K562 (cell line): ENCODE data around the gene ARHGEF4. TPM values are rescaled to one million over a fixed set of nuclear protein-coding genes. Genes with fewer than 3 reads are reported as not detected.

Experiments used
- ATAC-seq: fragments of 200-7000 bp; cut with Tn5 transposase; 3 replicates; pipeline ENCODE4 v1.9.1; 2020; ENCODE audit warnings: moderate library complexity
- BruUV-seq: library from RNA; stranded (reverse); fragments of 400-500 nt; replicated peaks from 2 replicates; lab custom pipeline; 2021; lab: Mats Ljungman, UMichigan
- CTCF ChIA-PET: fragments of 300-600 bp; formaldehyde crosslinking; extraction: SDS; loops from one replicate; lab custom pipeline; 2021; ENCODE audit warnings: low intra/inter-chr PET ratio; lab: Yijun Ruan, JAX
- POLR2A ChIA-PET: fragments of 300-600, 350-650 bp; sonication (Branson Sonifier 250); formaldehyde crosslinking; extraction: SDS; loops from one replicate; lab custom pipeline; 2021; ENCODE audit warnings: antibody characterized with exemption, inconsistent platforms; lab: Yijun Ruan, JAX
- DNase-seq, 4 experiments: peaks; one replicate each; pipeline versions ENCODE4 v3.0.0 to v3.0.0-alpha.2; 2011 to 2018; ENCODE audit warnings: low spot score in 3 of 4, mixed read lengths in 3 of 4; ENCODE audit errors: extremely low read depth in 1 of 4
- FAIRE-seq: peaks from 2 replicates; lab custom pipeline; 2011; peaks lifted over from hg19 to GRCh38; lab: Jason Lieb, UNC
- H2AFZ ChIP-seq: 2 replicates; pipeline ENCODE4 v1.6.0; 2011; ENCODE audit warnings: low read depth, low read length, control low read depth, inconsistent platforms
- H3K27ac ChIP-seq: fragments of 200-600 bp; 3 replicates; pipeline ENCODE4 v1.8.0; 2011; ENCODE audit warnings: low read depth, mild to moderate bottlenecking, control low read depth, inconsistent platforms, low read length, moderate library complexity, mixed read lengths; ENCODE audit errors: extremely low read depth
- H3K27me3 ChIP-seq, 2 experiments: fragments of 300-600 bp in 1 of 2; 2 replicates in 1 of 2; 3 replicates in 1 of 2; pipeline versions ENCODE4 v1.6.0 to v1.8.0; 2011; ENCODE audit warnings: inconsistent platforms in 2 of 2, low read length in 2 of 2, mild to moderate bottlenecking in 1 of 2, mixed read lengths in 1 of 2, moderate library complexity in 1 of 2; ENCODE audit not compliant: control insufficient read depth in 2 of 2, insufficient read depth in 2 of 2
- H3K36me3 ChIP-seq: fragments of 300-600 bp; 3 replicates; pipeline ENCODE4 v1.8.0; 2011; ENCODE audit warnings: mild to moderate bottlenecking, low read length, inconsistent platforms; ENCODE audit not compliant: control insufficient read depth, insufficient read depth
- H3K4me1 ChIP-seq, 2 experiments: fragments of 200-600 bp in 1 of 2; replicated peaks in 1 of 2; 2 replicates in 1 of 2; 3 replicates in 1 of 2; pipeline versions ENCODE4 v1.5.1 to v1.8.0; 2011; ENCODE audit warnings: inconsistent platforms in 2 of 2, low read length in 2 of 2, mild to moderate bottlenecking in 1 of 2, mixed read lengths in 1 of 2, moderate library complexity in 1 of 2; ENCODE audit not compliant: control insufficient read depth in 2 of 2, insufficient read depth in 2 of 2
- H3K4me2 ChIP-seq: 2 replicates; pipeline ENCODE4 v1.6.1; 2011; ENCODE audit warnings: low read length, control low read depth, inconsistent platforms, mixed read lengths; ENCODE audit not compliant: insufficient read depth
- H3K4me3 ChIP-seq: fragments of 200-600 bp; sonication (generic), shearing (Covaris generic); 2 replicates; pipeline ENCODE4 v1.5.1; 2016; ENCODE audit warnings: control low read depth, inconsistent platforms
- H3K79me2 ChIP-seq: fragments of 200-600 bp; 3 replicates; pipeline ENCODE4 v1.8.0; 2011; ENCODE audit warnings: low read length, inconsistent platforms; ENCODE audit not compliant: control insufficient read depth, insufficient read depth
- H3K9ac ChIP-seq, 2 experiments: 2 replicates each; pipeline versions ENCODE4 v1.6.0 to v1.6.1; 2011; ENCODE audit warnings: low read depth in 2 of 2, low read length in 2 of 2, control low read depth in 1 of 2, inconsistent platforms in 1 of 2, mild to moderate bottlenecking in 1 of 2, mixed read lengths in 1 of 2; ENCODE audit not compliant: insufficient read depth in 1 of 2
- H3K9me1 ChIP-seq: one replicate; pipeline ENCODE4 v1.6.0; 2011; ENCODE audit warnings: inconsistent platforms, mild to moderate bottlenecking, low read length, moderate library complexity; ENCODE audit not compliant: control insufficient read depth, insufficient read depth
- H3K9me3 ChIP-seq: replicated peaks from 2 replicates; pipeline ENCODE4 v1.5.1; 2011; ENCODE audit warnings: low read depth, low read length, inconsistent platforms; ENCODE audit not compliant: control insufficient read depth, insufficient read depth
- H4K20me1 ChIP-seq: replicated peaks from 2 replicates; pipeline ENCODE4 v1.6.1; 2011; ENCODE audit warnings: low read length, inconsistent platforms, mixed read lengths; ENCODE audit not compliant: control insufficient read depth, insufficient read depth
- BDP1 ChIP-seq: IDR thresholded peaks from 3 replicates; pipeline ENCODE4 v1.6.1; 2011; ENCODE audit not compliant: insufficient read length, insufficient read depth
- ERF ChIP-seq: fragments of 450-650 bp; formaldehyde crosslinking; IDR thresholded peaks from 2 replicates; pipeline ENCODE4 v1.4.0; 2020; ENCODE audit warnings: mild to moderate bottlenecking, mixed read lengths
- MCM2 ChIP-seq: fragments of 450-650 bp; IDR thresholded peaks from 2 replicates; pipeline ENCODE4 v1.6.1; 2017; ENCODE audit warnings: low read depth, mild to moderate bottlenecking
- NFIX ChIP-seq: fragments of 250-450 bp; sonication (Bioruptor Pico); IDR thresholded peaks from 2 replicates; pipeline ENCODE4 v1.4.0; 2020; ENCODE audit warnings: low read depth, mild to moderate bottlenecking, moderate library complexity
- POLR2AphosphoS5 ChIP-seq: IDR thresholded peaks from 2 replicates; pipeline ENCODE4 v1.6.1; 2011; ENCODE audit warnings: mild to moderate bottlenecking, low read depth, low read length, moderate library complexity; ENCODE audit not compliant: control insufficient read depth, insufficient read depth
- TFAM ChIP-seq: fragments of 250-450 bp; sonication (Bioruptor Pico); conservative IDR thresholded peaks from 2 replicates; pipeline ENCODE4 v1.5.0; 2021; ENCODE audit warnings: mild to moderate bottlenecking, moderate library complexity
- TGIF2 ChIP-seq: sonication (generic); formaldehyde crosslinking; IDR thresholded peaks from 2 replicates; pipeline ENCODE4 v1.8.1; 2022; ENCODE audit warnings: mild to moderate bottlenecking, missing genetic modification reagents, moderate library complexity
- XRCC4 ChIP-seq: IDR thresholded peaks from one replicate; pipeline ENCODE4 v1.6.1; 2011; ENCODE audit not compliant: insufficient read depth, insufficient read length; ENCODE audit errors: extremely low read depth
- ZNF197 ChIP-seq: fragments of 200-800 bp; sonication (Bioruptor generic); IDR thresholded peaks from 2 replicates; pipeline ENCODE4 v1.6.1; 2016; ENCODE audit warnings: low read depth, missing genetic modification characterization, missing compliant biosample characterization
- ZNF239 ChIP-seq: fragments of 250-450 bp; sonication (Bioruptor Pico); IDR thresholded peaks from 2 replicates; pipeline ENCODE4 v1.4.0; 2020; ENCODE audit warnings: mild to moderate bottlenecking
- ZNF384 ChIP-seq: IDR thresholded peaks from 2 replicates; pipeline ENCODE4 v1.6.1; 2012; ENCODE audit warnings: low read depth, low read length, improper control_type of control experiment
- ZNF561 ChIP-seq: fragments of 450-650 bp; formaldehyde crosslinking; conservative IDR thresholded peaks from 2 replicates; pipeline ENCODE4 v1.4.0; 2020; ENCODE audit warnings: mild to moderate bottlenecking, moderate library complexity
- ZNF707 ChIP-seq: fragments of 250-450 bp; sonication (Bioruptor Pico); conservative IDR thresholded peaks from 2 replicates; pipeline ENCODE4 v1.8.0; 2022; ENCODE audit warnings: inconsistent platforms, mild to moderate bottlenecking, moderate library complexity
- ZNF717 ChIP-seq: fragments of 250-450 bp; sonication (Bioruptor Pico); IDR thresholded peaks from 2 replicates; pipeline ENCODE4 v1.5.0; 2021
- WGBS: fragments of 100-300 bp; shearing (Covaris generic); methylation state at CpG from one replicate; pipeline ENCODE4 v1.1.6; 2016; ENCODE audit warnings: low coverage, mixed read lengths; ENCODE audit not compliant: insufficient coverage; ENCODE audit errors: missing lambda C conversion rate; 5-methylcytosine and 5-hydroxymethylcytosine counted together
- in situ Hi-C: fragments of 300-500 bp; cut with MboI; formaldehyde crosslinking; loops from 4 replicates; pipeline ENCODE4 v1.15.0; 2018; ENCODE audit warnings: inconsistent platforms, mixed read lengths
- intact Hi-C: fragments of 100-400 bp; cut with micrococcal nuclease; formaldehyde crosslinking; loops from 2 replicates; pipeline ENCODE4 v1.14.2; 2022
- polyA plus RNA-seq, 8 experiments: library from polyadenylated mRNA; depleted of rRNA in 4 of 8; stranded (reverse) in 5 of 8; unstranded in 3 of 8; fragments of >200 nt; fragmentation: Nextera tagmentation in 2 of 8; fragmentation: Illumina TruSeq in 1 of 8; extraction: Ambion mirVana in 2 of 8; extraction: Trizol in 1 of 8; gene quantifications; 2 replicates each; pipeline versions ENCODE4 v1.2.1 to v1.2.3, GENCODE V29; 2011 to 2014; ENCODE audit warnings: inconsistent platforms in 1 of 8, missing spikeins in 1 of 8
- total RNA-seq, 7 experiments: library from RNA; depleted of rRNA in 6 of 7; stranded (reverse); fragments of >200 nt in 6 of 7; fragmentation: Illumina TruSeq in 2 of 7; extraction: Trizol in 2 of 7; gene quantifications; 2 replicates each; pipeline versions ENCODE4 v1.2.1 to v1.2.3, GENCODE V29; 2011 to 2021; ENCODE audit warnings: low replicate concordance in 1 of 7
- TF ChIP-seq, protein P1 (sequence below): sonication (generic); formaldehyde crosslinking; IDR thresholded peaks from 2 replicates; pipeline ENCODE4 v1.9.0; 2022; ENCODE audit warnings: mild to moderate bottlenecking, missing genetic modification reagents
- TF ChIP-seq, protein P2 (sequence below): sonication (generic); formaldehyde crosslinking; IDR thresholded peaks from 2 replicates; pipeline ENCODE4 v1.5.0; 2020; ENCODE audit warnings: missing genetic modification reagents

ARHGEF4 gene
- total and polyA plus RNA-seq, 9 of the 15 experiments (the other 6 are each of a cell fraction or from before 2014, with no cell fraction given), result not detected

GRCh38 chr2:131039535-131039907 lies 202.8 kb downstream of the ARHGEF4 start:
- Histone ChIP-seq H3K27me3 (peaks cover 3 to 21% of the 10 kb centered on the region in 2 experiments; a peak in 3 of 5 replicates), H3K36me3 (no peaks in the 10 kb centered on the region), H3K4me1 (peaks cover 2 to 24% of the 10 kb centered on the region in 2 experiments; a peak in 4 of 5 replicates), H3K27ac (no peak overlapping the region), H3K9ac (no peak overlapping the region), H2AFZ (no peak overlapping the region), H3K9me1 (no peaks in the 10 kb centered on the region), H3K9me3 (no peaks in the 10 kb centered on the region), H3K4me3 (no peak overlapping the region), H3K4me2 (no peak overlapping the region), H4K20me1 (peaks cover 5% of the 10 kb centered on the region; the same call in 1 of the 2 replicates), H3K79me2 (no peaks in the 10 kb centered on the region)
- DNase-seq (no peak), FAIRE-seq (no peak), ATAC-seq (no peak)
- in situ Hi-C loops (no loop called here), intact Hi-C loops (loop anchor here (10.0 kb wide), 1 partner anchor 1445 kb away; no protein-coding TSS in a partner anchor)
- TF ChIP-seq ZNF384 (no peak), TFAM (CRISPR knock-in tag) (no peak), ZNF239 (no peak), ZNF707 (CRISPR knock-in tag) (no peak), MCM2 (no peak), POLR2AphosphoS5 (no peak), XRCC4 (no peak), ERF (CRISPR knock-in tag) (no peak), ZNF717 (CRISPR knock-in tag) (no peak), ZNF197 (CRISPR knock-in tag) (no peak), TGIF2 (CRISPR knock-in tag) (no peak), NFIX (CRISPR knock-in tag) (no peak), BDP1 (no peak), ZNF561 (CRISPR knock-in tag) (no peak)
- TF ChIP-seq, protein P1, sequence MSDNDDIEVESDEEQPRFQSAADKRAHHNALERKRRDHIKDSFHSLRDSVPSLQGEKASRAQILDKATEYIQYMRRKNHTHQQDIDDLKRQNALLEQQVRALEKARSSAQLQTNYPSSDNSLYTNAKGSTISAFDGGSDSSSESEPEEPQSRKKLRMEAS (CRISPR knock-in tag), result no peak
- TF ChIP-seq, protein P2, sequence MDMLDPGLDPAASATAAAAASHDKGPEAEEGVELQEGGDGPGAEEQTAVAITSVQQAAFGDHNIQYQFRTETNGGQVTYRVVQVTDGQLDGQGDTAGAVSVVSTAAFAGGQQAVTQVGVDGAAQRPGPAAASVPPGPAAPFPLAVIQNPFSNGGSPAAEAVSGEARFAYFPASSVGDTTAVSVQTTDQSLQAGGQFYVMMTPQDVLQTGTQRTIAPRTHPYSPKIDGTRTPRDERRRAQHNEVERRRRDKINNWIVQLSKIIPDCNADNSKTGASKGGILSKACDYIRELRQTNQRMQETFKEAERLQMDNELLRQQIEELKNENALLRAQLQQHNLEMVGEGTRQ, result no peak
- ChIA-PET POLR2A (no interaction called here), CTCF (no interaction called here)
- 85% methylated on average over 11 of the region's 23 CpGs for WGBS
- BruUV-seq, result no TSS peak
